HG03439 (cell line): ENCODE results near the gene PCSK5.
"Not testable (repeated sequence)": the region's sequence is repeated elsewhere in the genome, so short reads cannot be mapped to it uniquely, and the experiment has no call there.

ENCODE experiments used
- ATAC-seq: cut with Tn5 transposase; IDR thresholded peaks from one replicate; pipeline ENCODE4 v1.9.1; 2021; ENCODE audit warnings: mild to moderate bottlenecking, moderate library complexity; ENCODE audit not compliant: unreplicated experiment

Gene PCSK5

GRCh38 chr9:75889577-75889976, 896 bp upstream of the PCSK5 start:
- ATAC-seq = no peak

- ATAC-seq = no peak
Measured at GRCh38 chr9:75889977-75890471, 449 bp upstream of the PCSK5 start.

- ATAC-seq = no peak
Measured at GRCh38 chr9:75891277-75891741, 836 bp downstream of the PCSK5 start.

DNA sequence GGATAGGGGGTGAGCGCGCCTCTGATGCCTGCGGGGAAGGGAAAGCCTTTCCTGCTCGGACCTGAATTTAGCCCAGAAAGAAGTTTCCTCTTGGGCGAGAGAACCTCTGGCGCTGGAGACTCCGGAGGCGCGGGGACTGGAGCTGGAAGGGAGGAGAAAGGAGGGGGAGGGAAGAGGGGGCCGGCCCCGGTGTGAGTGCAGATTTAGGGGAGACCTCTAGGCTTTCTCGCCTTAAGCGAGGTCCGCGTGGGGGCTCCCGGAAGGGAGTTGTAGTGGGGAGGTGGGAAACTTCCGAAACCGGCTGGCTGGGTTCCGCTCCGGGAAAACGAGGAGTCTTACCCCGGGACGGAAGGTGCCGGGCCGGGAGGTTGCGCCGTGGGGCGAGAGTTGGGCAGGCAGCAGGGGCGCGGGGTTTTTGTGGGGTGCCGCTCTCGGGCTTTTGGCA, 1.3 kb downstream of the PCSK5 start:
- ATAC-seq = no peak

DNA sequence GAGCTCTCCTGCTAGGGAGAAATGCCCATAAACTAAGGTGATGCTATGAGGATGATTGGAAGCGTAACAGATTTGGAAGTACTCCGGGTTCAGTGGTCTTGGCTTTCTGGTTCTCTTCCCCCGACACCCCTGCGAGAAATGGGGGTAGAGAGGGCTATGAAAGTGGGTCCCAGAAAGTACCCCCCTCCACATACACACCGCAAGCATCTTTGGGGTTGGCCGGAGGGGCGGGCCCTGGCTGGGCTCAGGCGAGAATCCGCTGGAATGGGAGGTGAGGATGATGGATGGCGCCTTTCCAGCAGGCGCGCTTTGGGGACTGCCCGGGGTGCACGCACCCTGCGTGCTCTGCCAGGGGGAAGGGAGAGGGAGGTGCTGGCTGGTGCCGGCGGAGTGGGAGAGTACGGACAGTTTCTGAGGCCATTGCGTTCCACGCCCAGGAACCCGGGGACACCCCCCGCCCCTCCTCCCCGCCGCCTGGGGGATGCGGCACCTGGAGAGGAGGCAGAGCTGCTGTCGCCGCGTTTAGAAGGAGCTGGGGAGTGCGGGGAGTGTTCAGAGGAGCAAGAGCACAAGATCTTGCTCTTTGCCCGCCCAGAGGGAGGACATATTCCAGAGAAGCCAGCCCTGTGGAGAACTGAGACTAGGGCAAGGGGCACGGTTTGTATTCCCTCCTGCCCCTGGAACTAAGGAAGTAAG, 1.9 kb downstream of the PCSK5 start:
- no peak for ATAC-seq

- no peak for ATAC-seq
Measured at GRCh38 chr9:75893106-75893505, 2.6 kb downstream of the PCSK5 start.

DNA sequence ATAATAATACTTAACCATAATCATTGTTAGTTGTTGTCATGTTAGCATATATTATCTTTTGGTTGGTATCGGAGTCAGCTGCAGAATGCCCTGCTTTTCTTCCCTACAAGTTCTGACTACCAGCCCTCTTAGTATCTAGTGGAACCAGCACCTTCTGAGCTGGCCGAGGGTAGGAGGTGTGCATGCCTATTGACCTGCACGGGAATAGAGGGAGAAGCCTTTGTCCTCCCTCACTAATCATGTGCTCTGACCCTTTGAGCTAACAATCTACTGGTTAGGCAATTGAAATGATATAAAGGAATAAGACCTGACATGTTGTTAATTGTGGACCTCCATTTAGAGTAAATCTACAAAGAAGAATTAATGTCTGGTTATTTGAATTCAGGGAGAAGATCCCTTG, 4.1 kb downstream of the PCSK5 start:
- no peak for ATAC-seq

DNA sequence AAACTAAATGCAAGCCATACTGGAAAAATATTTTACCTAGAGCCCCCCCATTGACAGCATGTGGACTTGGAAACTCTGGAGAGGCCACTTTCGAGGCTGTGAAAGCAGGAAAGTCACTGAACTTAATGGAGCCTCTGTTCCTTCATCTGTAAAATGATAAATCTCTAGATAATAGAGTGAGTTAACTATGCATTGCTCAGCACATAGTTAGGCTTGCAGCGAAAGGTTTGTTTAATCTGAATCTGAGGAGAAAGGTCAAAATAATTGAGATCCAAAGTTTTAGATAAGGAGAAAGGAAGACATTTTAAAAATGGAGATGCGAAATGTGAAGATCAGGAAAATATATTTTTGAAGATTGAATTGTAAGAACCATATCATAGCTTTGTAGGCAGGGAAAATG, 4.6 kb downstream of the PCSK5 start:
- no peak for ATAC-seq

- no peak for ATAC-seq
Measured at GRCh38 chr9:75896193-75896592, 5.7 kb downstream of the PCSK5 start.

DNA sequence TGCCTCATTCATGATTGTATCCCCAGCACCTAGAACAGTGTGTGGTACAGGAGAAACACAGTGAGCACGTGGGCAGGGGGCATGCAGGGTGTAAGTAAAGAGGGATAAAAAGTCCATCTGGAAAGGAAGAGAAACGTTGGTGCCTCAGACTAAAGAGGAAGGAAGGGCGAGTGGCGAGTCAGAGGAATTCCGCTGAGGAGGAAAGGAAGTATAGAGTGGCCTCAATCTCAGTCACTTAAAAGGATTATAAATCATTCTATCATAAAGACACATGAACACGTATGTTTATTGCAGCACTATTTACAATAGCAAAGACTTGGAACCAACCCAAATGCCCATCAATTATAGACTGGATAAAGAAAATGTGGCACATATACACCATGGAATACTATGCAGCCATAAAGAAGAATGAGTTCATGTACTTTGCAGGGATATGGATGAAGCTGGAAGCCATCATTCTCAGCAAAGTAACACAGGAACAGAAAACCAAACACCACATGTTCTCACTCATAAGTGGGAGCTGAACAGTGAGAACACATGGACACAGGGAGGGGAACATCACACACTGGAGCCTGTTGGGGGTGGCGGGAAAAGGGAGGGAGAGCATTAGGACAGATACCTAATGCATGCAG, 10.5 kb downstream of the PCSK5 start:
- not testable (repeated sequence) for ATAC-seq

DNA sequence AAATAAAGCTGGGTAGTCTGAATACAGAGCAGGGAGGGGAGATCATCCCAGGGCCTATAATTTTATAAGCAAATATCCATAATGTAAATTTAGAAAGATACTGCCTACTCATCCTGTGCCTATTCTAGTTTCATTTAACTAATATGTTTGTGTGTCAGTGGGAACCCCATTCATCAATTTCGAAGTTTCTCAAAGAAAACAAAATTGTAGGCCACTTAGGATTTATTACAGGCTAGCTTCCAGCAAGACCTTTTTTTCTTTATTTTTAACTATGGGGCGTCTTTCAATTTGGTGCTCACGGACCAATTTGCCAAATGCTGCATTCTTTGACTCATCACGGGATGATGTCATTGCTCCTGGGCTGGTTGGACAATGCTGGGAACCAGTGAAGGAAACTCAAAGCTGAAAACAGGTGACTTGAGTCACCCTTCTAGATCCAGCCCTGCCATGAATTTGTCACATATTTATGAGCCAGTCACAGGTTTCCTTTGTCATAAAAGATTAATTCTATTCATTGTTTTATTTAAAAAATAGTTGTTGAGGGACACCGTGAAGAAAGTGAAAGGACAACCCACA, 13.4 kb downstream of the PCSK5 start:
- ATAC-seq = no peak

DNA sequence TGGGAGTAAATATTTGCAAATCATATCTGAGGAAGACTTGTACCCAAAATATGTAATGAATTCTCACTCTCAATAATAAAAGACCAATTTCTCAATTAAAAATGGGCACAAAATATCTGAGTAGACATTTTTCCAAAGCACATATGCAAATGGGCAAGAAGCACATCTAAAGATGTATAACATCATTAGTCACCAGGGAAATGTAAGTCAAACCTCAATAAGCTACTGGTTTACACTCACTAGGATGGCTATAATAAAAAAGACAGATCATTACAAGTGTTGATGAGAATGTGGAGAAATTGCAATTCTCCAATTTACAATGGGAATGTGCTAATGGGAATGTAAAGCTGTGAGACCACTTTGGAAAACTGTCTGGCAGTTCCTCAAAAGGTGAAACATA, 13.9 kb downstream of the PCSK5 start:
- no peak for ATAC-seq

DNA sequence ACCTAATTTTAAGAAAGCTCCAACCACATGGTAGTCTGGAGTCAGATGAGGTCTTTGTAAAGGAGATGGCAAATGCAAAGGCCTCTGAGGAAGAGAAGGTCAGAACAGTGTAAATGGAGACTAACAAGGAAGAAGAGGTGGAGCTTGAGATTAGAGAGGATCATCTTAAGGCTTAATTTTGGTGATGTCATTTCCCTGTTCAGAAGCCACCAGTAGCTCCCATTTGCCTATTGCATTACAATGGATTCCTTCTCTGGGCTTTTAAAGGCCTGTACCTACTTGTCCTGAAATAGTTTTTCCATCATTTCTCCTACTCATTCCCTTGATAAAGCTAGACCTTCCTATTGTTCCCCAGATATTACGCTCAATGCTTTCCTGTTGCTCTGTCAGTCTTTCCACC, 16.1 kb downstream of the PCSK5 start:
- ATAC-seq = no peak

GRCh38 chr9:75907329-75907728, 16.9 kb downstream of the PCSK5 start:
- no peak for ATAC-seq

DNA sequence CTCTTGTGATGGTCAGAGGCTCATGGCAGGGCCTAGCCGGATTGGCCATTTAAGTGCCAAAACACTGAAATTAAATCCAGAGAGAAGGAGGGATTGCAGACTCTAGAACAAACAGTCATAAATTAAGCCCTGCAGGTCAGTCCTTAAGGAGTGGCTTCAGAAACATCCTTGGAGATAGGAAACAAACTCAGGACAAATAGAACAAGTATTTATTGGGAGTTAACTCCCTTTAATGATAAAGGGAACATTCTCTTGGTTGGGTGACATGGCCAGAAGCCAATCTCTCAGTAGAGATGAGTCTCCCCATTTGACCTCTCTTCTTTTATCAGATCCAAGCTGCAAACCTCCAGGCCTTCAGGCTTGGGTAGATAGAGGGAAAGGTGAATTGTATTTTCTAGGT, 17.4 kb downstream of the PCSK5 start:
- ATAC-seq = no peak

DNA sequence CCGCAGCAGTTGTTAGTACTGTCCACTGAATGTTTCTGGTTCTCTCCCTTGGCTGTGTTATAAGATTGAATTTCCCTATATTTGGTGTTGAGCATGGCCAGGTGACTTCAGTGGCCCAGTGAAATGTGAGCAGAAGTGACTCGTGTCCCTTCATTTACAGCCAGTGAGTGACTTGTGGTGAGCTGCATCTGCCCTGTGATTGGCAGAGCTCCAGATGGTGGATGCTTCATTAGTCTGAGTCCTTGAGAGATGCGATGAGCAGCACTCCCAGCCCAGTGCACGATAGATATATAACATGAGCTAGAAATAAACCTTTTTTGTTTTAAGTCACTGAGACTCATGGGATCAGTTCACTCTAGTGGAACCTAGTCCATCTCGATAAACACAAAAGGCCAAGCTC, 19.3 kb downstream of the PCSK5 start:
- no peak for ATAC-seq

DNA sequence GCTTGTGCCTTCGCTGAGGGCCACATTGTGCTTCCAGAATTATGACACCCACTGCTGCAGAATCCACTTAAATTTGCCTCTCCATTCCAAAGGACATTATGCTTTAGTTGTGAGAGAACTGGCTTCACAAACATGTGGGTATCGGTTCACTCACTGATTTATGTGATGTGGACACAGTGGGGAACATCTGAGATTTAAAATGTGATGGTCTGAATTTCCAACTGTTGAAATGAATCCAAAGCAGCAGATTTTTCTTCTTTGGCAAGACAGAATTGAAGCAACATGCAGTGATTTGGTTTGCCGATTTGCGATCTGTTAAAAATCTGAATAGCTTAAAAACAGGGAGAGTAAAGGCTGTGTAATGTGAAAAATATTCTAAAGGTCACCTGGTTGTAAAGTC, 20.3 kb downstream of the PCSK5 start:
- ATAC-seq = no peak

- ATAC-seq = no peak
Measured at GRCh38 chr9:75911390-75911789, 20.9 kb downstream of the PCSK5 start.

DNA sequence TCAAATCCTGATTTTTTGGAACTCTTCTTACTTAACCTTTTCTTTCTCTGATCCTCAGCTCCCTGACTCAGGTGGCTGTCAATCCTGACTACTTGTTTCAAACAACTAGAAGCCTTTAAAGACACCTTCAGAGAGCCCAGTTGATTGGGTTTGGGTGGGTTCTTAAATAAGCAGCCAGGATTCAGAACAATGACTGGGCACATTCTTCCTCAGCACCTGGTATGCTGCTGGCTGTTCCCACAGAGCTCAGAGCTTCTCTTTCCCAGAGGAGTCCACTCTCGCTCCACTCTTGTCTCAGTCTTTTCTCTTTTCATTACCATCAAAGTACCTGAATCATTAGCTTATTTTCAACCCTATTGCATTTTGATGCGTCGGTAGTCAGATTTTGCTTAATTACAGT, 22.5 kb downstream of the PCSK5 start:
- no peak for ATAC-seq

- ATAC-seq = no peak
Measured at GRCh38 chr9:75914002-75914401, 23.5 kb downstream of the PCSK5 start.

GRCh38 chr9:75914883-75915452, 24.5 kb downstream of the PCSK5 start:
- ATAC-seq = no peak

GRCh38 chr9:75918154-75918553, 27.7 kb downstream of the PCSK5 start:
- no peak for ATAC-seq
